Mucosa of descending colon (tissue), 3 donors: Measurements from ENCODE around the gene ZNF749. TPM values are rescaled to one million over a fixed set of nuclear protein-coding genes. Genes with fewer than 3 reads are reported as not detected.

Experiments used
- ATAC-seq: fragments of 200-7000 bp; cut with Tn5 transposase; one replicate; pipeline ENCODE4 v1.9.1; 2020; ENCODE audit warnings: mild to moderate bottlenecking, moderate library complexity
- DNase-seq, 3 donors: peaks; one replicate each; pipeline ENCODE4 v3.0.0-alpha.2; 2020
- H3K36me3 ChIP-seq: fragments of 200-600 bp; one replicate; pipeline ENCODE4 v1.8.0; 2021; ENCODE audit warnings: low read depth, mild to moderate bottlenecking
- H3K4me1 ChIP-seq: fragments of 200-600 bp; one replicate; pipeline ENCODE4 v1.8.0; 2021; ENCODE audit warnings: low read depth, mild to moderate bottlenecking
- H3K4me3 ChIP-seq: fragments of 200-600 bp; one replicate; pipeline ENCODE4 v1.8.0; 2021; ENCODE audit warnings: mild to moderate bottlenecking
- H3K9me3 ChIP-seq: fragments of 200-600 bp; one replicate; pipeline ENCODE4 v1.8.0; 2021; ENCODE audit warnings: mild to moderate bottlenecking
- intact Hi-C, 2 donors: fragments of 100-400 bp; cut with DNase I in 1 of 2; cut with micrococcal nuclease in 1 of 2; formaldehyde crosslinking; loops; one replicate each; pipeline versions ENCODE4 v1.11.0 to v1.11.1; 2022; cut with DNase I, micrococcal nuclease
- long read RNA-seq, 2 donors: library from polyadenylated mRNA; unstranded; transcript quantifications; one replicate each; pipeline ENCODE4 v2.0.0, GENCODE V29; 2019 to 2021
- total RNA-seq, 3 donors: library from RNA; stranded (reverse); fragmentation: NEBNext Ultra II Directional in 2 of 3; extraction: Animal tissue kit (Norgen Biotek cat#: 25700) in 2 of 3; gene quantifications; one replicate each; pipeline versions ENCODE4 v1.2.1 to v1.2.4, GENCODE V29; 2021 to 2023
- TF ChIP-seq, protein P1 (sequence below): fragments of 200-600 bp; IDR thresholded peaks from one replicate; pipeline ENCODE4 v1.8.0; 2022; ENCODE audit warnings: antibody characterized with exemption, mild to moderate bottlenecking
- donor health status: DM: no; HTN: no; CAD: no; lungs with moderate emphysema.
- donor health status: DM: no; HTN: no; CAD: no.
- donor health status: DM: no; HTN: yes; CAD: no.

Gene ZNF749
- 1 to 10 TPM; 4.7 to 8.7 (median 8.0) TPM for total RNA-seq
- long read RNA-seq, donor 1, transcript ZNF749-203 (2 exons, 677 nt): major isoform, 7 of 10 reads
- long read RNA-seq, donor 1, partial matches to known transcripts: 0 of 10 reads
- long read RNA-seq, donor 1, other reads (novel, unspliced or antisense): 2 of 10 reads
- long read RNA-seq, donor 2, partial matches to known transcripts: 0 of 10 reads
- long read RNA-seq, donor 2, other reads (novel, unspliced or antisense): 5 of 10 reads

DNA sequence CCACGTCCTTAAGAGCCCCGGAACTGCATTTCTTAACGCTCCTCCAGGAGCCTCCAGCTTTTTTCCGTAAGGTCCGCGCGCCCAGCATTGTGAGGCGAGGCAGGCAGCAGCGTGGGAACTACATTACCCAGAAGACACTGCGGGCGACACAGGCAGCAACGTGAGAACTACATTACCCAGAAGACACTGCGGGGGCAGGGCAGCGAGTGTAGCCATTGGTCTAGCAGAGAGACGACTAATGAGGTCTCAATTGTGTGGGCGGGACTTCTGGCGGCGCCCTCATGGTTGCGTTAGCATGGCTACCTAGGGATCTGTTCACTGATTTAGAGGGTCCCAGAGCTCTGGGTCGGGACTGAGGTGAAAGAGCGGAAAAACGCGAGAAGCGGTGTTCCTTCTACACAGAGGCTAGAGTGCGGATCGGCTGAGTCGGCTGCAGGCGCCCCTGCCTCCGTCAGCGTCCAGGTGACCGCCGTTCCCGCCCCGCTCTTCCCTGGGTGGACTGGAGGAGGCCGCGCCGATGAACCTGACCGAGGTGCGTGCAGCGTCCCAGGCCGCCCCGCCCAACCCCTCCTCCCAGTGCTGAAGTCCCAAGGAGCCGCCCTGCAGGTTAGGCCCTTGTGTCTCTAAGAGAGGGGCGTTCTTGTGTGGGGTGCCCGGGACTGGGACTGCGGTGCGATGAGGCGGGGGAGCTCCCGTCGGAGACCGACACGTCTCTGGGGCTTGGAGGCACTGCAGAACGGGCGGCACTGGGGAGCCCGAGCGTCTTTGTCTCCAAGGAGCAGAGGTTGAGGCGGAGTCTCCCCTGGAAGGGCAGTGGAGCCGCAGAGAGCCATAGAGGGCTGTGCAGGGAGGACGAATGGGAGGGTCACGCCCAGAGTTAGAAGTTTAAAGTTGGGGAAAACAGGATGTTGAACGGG lies at the start of gene ZNF749:
Gene ZNF749, plus strand, starts transcription at position 264 of the 917 bp plus-strand sequence. Its CDS starts 254 bp downstream, at position 518.
- TF ChIP-seq, protein P1, sequence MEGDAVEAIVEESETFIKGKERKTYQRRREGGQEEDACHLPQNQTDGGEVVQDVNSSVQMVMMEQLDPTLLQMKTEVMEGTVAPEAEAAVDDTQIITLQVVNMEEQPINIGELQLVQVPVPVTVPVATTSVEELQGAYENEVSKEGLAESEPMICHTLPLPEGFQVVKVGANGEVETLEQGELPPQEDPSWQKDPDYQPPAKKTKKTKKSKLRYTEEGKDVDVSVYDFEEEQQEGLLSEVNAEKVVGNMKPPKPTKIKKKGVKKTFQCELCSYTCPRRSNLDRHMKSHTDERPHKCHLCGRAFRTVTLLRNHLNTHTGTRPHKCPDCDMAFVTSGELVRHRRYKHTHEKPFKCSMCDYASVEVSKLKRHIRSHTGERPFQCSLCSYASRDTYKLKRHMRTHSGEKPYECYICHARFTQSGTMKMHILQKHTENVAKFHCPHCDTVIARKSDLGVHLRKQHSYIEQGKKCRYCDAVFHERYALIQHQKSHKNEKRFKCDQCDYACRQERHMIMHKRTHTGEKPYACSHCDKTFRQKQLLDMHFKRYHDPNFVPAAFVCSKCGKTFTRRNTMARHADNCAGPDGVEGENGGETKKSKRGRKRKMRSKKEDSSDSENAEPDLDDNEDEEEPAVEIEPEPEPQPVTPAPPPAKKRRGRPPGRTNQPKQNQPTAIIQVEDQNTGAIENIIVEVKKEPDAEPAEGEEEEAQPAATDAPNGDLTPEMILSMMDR: no peak
- intact Hi-C loops: no loop called here
- Histone ChIP-seq H3K4me3 (peak within 1 kb of the TSS; percentile 44), H3K9me3 (peaks cover 14% of the 10 kb centered on the region), H3K4me1 (peaks cover 11% of the 10 kb centered on the region), H3K36me3 (no peaks in the 10 kb centered on the region)
- ATAC-seq (peak; percentile 100), DNase-seq (peak; percentile 96 to 100 (median 97))

GRCh38 chr19:57389194-57389729 lies 45.9 kb upstream of the ZNF749 start:
- peaks cover 12% of the 10 kb centered on the region for H3K9me3 ChIP-seq
- DNase-seq (no peak), ATAC-seq (no peak)
- TF ChIP-seq, protein P1: no peak
- H3K36me3 ChIP-seq: no peaks in the 10 kb centered on the region
- H3K4me3 ChIP-seq: peak overlapping the region; percentile 70
- no peaks in the 10 kb centered on the region for H3K4me1 ChIP-seq
- intact Hi-C loops: no loop called here

DNA sequence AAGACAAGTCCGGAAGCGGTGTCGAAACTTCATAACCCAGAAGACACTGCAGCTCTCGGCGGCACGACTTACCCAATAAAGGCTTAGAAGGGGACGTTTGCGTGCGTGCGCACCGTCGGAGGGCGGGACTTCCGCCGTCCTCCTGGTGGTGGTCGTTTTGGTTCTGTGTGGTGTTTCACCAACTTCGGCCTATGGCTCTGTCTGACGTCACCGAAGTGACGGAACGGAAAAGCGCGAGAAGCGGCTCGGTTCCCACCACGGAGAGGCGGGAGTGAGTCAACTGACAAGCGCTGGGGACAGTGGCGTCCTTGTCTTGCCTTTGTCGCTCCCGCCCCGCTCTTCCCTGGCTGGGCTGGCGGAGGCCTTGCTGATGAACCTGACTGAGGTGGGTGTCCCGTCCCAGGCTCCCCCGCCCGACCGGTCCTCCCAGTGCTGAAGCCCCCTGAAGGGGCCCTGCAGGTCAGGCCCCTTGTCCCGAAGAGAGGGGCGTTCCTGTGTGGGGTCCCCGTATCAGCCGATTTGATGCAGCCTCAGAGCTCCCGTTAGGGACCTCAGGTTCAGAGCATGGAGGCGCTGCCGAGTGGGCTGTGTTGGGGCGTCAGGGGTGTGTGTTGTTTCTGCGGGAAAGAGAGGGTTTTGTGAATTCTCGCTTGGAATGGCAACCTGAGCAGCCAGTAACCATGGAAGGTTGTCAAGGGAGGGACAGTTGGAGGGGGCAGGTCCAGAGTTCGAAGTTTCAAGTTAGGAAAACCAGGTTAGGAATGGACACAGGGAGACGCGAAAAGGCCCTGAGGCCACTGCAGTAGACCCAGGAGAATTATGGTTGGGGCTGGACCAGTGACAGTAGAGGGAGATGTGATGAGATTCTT lies 45.2 kb upstream of the ZNF749 start, which contains the start of gene ZNF548:
Gene ZNF548, plus strand, starts transcription at position 125 of the 869 bp plus-strand sequence. Its CDS starts 246 bp downstream, at position 371.
- Histone ChIP-seq H3K4me3 (peak within 1 kb of the TSS; percentile 70), H3K4me1 (no peaks in the 10 kb centered on the region), H3K9me3 (peaks cover 12% of the 10 kb centered on the region), H3K36me3 (no peaks in the 10 kb centered on the region)
- intact Hi-C loops: no loop called here
- ATAC-seq (peak; percentile 100), DNase-seq (peak; percentile 92 to 96 (median 96))
- TF ChIP-seq, protein P1: no peak

GRCh38 chr19:57395710-57396109 lies 39.4 kb upstream of the ZNF749 start:
- intact Hi-C loops: no loop called here
- H3K4me3 ChIP-seq: no peak overlapping the region
- H3K4me1 ChIP-seq: no peaks in the 10 kb centered on the region
- peaks cover 48% of the 10 kb centered on the region for H3K9me3 ChIP-seq
- ATAC-seq (no peak), DNase-seq (no peak)
- TF ChIP-seq, protein P1: no peak
- peaks cover 4% of the 10 kb centered on the region for H3K36me3 ChIP-seq

GRCh38 chr19:57398868-57399267 lies 36.3 kb upstream of the ZNF749 start:
- H3K9me3 ChIP-seq: peaks cover 63% of the 10 kb centered on the region
- peaks cover 4% of the 10 kb centered on the region for H3K36me3 ChIP-seq
- TF ChIP-seq, protein P1: no peak
- no peaks in the 10 kb centered on the region for H3K4me1 ChIP-seq
- ATAC-seq (no peak), DNase-seq (no peak)
- intact Hi-C loops: no loop called here
- H3K4me3 ChIP-seq: no peak overlapping the region
